ENCODE results near the gene GABBR2.

DNA sequence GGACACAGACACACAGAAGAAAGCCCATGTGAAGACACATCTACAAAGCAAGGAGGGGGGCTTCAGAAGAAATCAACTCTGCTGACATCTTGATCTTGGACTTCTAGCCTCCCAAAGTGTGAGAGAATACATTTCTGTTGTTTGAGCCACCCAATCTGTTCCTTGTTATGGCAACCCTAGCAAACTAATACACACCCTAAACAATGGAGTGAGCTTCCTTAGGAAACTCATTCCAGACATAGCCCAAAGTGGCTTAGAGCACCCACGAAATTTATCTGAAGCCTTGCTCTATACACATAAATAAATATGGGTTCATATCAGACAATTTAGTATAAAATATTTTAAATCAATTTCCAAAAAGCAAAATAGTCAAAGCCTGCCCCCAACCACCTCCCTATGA lies 445.7 kb downstream of the GABBR2 start:
- no peak for TF ChIP-seq ZBTB7A (IDR thresholded peaks at IDR 0.05; ENCODE audit: borderline replicate concordance, control insufficient read depth, low read depth, low read length)
- no peak for TF ChIP-seq PRPF4 (IDR thresholded peaks at IDR 0.05; ENCODE audit: insufficient read depth, low read depth, low read length, poor library complexity, severe bottlenecking)
- TF ChIP-seq SREBF1 (IDR thresholded peaks at IDR 0.05; ENCODE audit: borderline replicate concordance, low read depth, low read length) = no peak
- no peak for TF ChIP-seq ZNF263 (CRISPR knock-in tag; IDR thresholded peaks at IDR 0.05; ENCODE audit: borderline replicate concordance)

Measured in K562 (cell line).